LNCAP (cell line): ENCODE results near the gene EXOSC10.

ENCODE experiments used
- CTCF ChIP-seq: fragments of 450-650 bp; IDR thresholded peaks from 2 replicates; pipeline ENCODE4 v1.5.1; 2017; ENCODE audit warnings: mild to moderate bottlenecking

The EXOSC10 gene

GRCh38 chr1:11071463-11072215, 28.0 kb downstream of the EXOSC10 start:
- TF ChIP-seq CTCF, result no peak

GRCh38 chr1:11070876-11071275, 28.8 kb downstream of the EXOSC10 start:
- TF ChIP-seq CTCF, result no peak

- TF ChIP-seq CTCF, result no peak
Observed at GRCh38 chr1:11068600-11069473, 30.8 kb downstream of the EXOSC10 start.

GRCh38 chr1:11067716-11068599, 31.7 kb downstream of the EXOSC10 start:
- no peak for TF ChIP-seq CTCF

GRCh38 chr1:11065796-11066195, 33.9 kb downstream of the EXOSC10 start:
- no peak for TF ChIP-seq CTCF

GRCh38 chr1:11064942-11065341, 34.7 kb downstream of the EXOSC10 start:
- no peak for TF ChIP-seq CTCF

GRCh38 chr1:11063937-11064537, 35.6 kb downstream of the EXOSC10 start:
- peak; percentile 32; the same call in 1 of the 2 replicates for TF ChIP-seq CTCF
